ENCODE data around the gene TOM1. TPM values are rescaled to one million over a fixed set of nuclear protein-coding genes. Genes with fewer than 3 reads are reported as not detected.

Gene TOM1
- total RNA-seq, 1 experiment from 2014 or later: 22.3 TPM

DNA sequence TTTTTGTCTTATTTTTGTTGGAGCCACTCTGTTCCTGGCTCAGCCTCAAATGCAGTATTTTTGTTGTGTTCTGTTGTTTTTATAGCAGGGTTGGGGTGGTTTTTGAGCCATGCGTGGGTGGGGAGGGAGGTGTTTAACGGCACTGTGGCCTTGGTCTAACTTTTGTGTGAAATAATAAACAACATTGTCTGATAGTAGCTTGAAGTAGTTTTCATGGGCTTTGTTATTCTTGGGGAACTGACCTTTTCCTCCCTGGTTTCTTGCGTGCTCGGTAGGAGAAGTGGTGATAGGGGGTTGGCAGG lies 94.3 kb downstream of the TOM1 start:
- no peak overlapping the region for H3K18ac ChIP-seq (ENCODE audit: insufficient read length, low read depth, low read length)
- TF ChIP-seq, protein P1, sequence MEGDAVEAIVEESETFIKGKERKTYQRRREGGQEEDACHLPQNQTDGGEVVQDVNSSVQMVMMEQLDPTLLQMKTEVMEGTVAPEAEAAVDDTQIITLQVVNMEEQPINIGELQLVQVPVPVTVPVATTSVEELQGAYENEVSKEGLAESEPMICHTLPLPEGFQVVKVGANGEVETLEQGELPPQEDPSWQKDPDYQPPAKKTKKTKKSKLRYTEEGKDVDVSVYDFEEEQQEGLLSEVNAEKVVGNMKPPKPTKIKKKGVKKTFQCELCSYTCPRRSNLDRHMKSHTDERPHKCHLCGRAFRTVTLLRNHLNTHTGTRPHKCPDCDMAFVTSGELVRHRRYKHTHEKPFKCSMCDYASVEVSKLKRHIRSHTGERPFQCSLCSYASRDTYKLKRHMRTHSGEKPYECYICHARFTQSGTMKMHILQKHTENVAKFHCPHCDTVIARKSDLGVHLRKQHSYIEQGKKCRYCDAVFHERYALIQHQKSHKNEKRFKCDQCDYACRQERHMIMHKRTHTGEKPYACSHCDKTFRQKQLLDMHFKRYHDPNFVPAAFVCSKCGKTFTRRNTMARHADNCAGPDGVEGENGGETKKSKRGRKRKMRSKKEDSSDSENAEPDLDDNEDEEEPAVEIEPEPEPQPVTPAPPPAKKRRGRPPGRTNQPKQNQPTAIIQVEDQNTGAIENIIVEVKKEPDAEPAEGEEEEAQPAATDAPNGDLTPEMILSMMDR (conservative IDR thresholded peaks at IDR 0.05): no peak
- H4K8ac ChIP-seq (replicated peaks; ENCODE audit: insufficient read length, low read depth, low read length): no peak overlapping the region
- Mint-ChIP-seq H3K9me3 (no peaks in the 10 kb centered on the region; a peak in 1 of 5 replicates), H3K4me1 (peaks cover 7 to 10% of the 10 kb centered on the region in 2 experiments; a peak in 3 of 4 replicates), H3K27me3 (ENCODE audit: low read depth) (no peaks in the 10 kb centered on the region), H3K36me3 (ENCODE audit: insufficient read depth in 1 of 3, low read depth in 3 of 3) (peaks cover 7 to 29% (median 11%) of the 10 kb centered on the region in 3 experiments; a peak in 4 of 7 replicates), H3K4me3 (no peak overlapping the region), H3K27ac (peak overlapping the region; percentile 56 to 84 (median 79); a peak in 4 of 7 replicates)
- DNase-seq: no peak
- H3T11ph ChIP-seq (ENCODE audit: low read length): no peak overlapping the region
- no peaks in the 10 kb centered on the region for H3K79me2 ChIP-seq (ENCODE audit: insufficient read depth, low read length)
- no peak overlapping the region for H2BK5ac ChIP-seq (ENCODE audit: insufficient read length, low read length)
- no peaks in the 10 kb centered on the region for H3K27me3 ChIP-seq (ENCODE audit: insufficient read depth, low read length)
- H2BK120ac ChIP-seq (ENCODE audit: low read depth, low read length, poor library complexity, severe bottlenecking): no peak overlapping the region
- H3K56ac ChIP-seq (ENCODE audit: insufficient read length, low read depth, low read length): no peak overlapping the region
- no peak overlapping the region for H3K27ac ChIP-seq (ENCODE audit: insufficient read length, low read depth, low read length)
- no peak overlapping the region for H4K91ac ChIP-seq (ENCODE audit: insufficient read length, low read depth, low read length)
- no peaks in the 10 kb centered on the region for H3K79me1 ChIP-seq (ENCODE audit: insufficient read depth, low read depth, low read length, poor library complexity, severe bottlenecking)
- WGBS (ENCODE audit: extremely low coverage, insufficient read length, low lambda C conversion rate): no CpG with 5 or more reads among the region's 4 CpGs
- no peak overlapping the region for H3K23ac ChIP-seq (ENCODE audit: insufficient read length, low read depth, low read length)
- H2BK15ac ChIP-seq (ENCODE audit: low read depth, low read length): no peak overlapping the region
- H4K5ac ChIP-seq (ENCODE audit: insufficient read length, low read depth, low read length): no peak overlapping the region
- no peak overlapping the region for H2BK20ac ChIP-seq (ENCODE audit: low read depth, low read length, poor library complexity, severe bottlenecking)
- no peak overlapping the region for H3K14ac ChIP-seq (ENCODE audit: insufficient read depth, low read length)
- no peaks in the 10 kb centered on the region for H3K23me2 ChIP-seq (ENCODE audit: insufficient read length, low read depth, low read length, poor library complexity, severe bottlenecking)
- H2AFZ ChIP-seq (ENCODE audit: low read length): no peak overlapping the region
- H3K4me1 ChIP-seq (ENCODE audit: insufficient read depth, low read length): no peaks in the 10 kb centered on the region
- H4K20me1 ChIP-seq (ENCODE audit: control insufficient read depth, insufficient read depth, insufficient read length): no peaks in the 10 kb centered on the region
- no peaks in the 10 kb centered on the region for H3K9me3 ChIP-seq (ENCODE audit: control insufficient read depth, low read depth, low read length)
- no peak overlapping the region for H2AK5ac ChIP-seq (ENCODE audit: insufficient read length, low read length)
- no peak overlapping the region for H3K4ac ChIP-seq (ENCODE audit: low read depth, low read length)
- no peak overlapping the region for H2BK12ac ChIP-seq (ENCODE audit: insufficient read length, low read depth, low read length)
- no peak overlapping the region for H3K4me2 ChIP-seq (ENCODE audit: insufficient read depth, insufficient read length, low read length)
- H3K9ac ChIP-seq (ENCODE audit: extremely low read depth, insufficient read length, low read length): no peak overlapping the region
